Measurements from ENCODE around the gene APOBEC4. TPM values are rescaled to one million over a fixed set of nuclear protein-coding genes. Genes with fewer than 3 reads are reported as not detected.
A peak's percentile ranks its signal among the peaks of the same experiment; 100 is the strongest.
"Not testable (repeated sequence)": the region's sequence is repeated elsewhere in the genome, so short reads cannot be mapped to it uniquely, and the experiment has no call there.

APOBEC4 gene
- total RNA-seq, 5 donors from 2014 or later (not counting 1 experiment from before 2014, with no cell fraction given): not detected

GRCh38 chr1:183687546-183688304 lies 34.6 kb upstream of the APOBEC4 start:
- H3K4me1 Mint-ChIP-seq: no peaks in the 10 kb centered on the region
- Histone ChIP-seq H3K27me3 (replicated peaks in 1 of 2; ENCODE audit: control insufficient read depth in 2 of 2, extremely low read depth in 1 of 2, insufficient read depth in 2 of 2, low read length in 1 of 2) (peaks cover 0 to 8% of the 10 kb centered on the region in 2 experiments), H3K4me1 (ENCODE audit: control insufficient read depth in 1 of 2, extremely low read depth in 1 of 2, insufficient read depth in 2 of 2, low read length in 2 of 2) (no peaks in the 10 kb centered on the region), H3K27ac (ENCODE audit: low read length) (no peak overlapping the region), H3K4me3 (ENCODE audit: control insufficient read depth in 1 of 2, extremely low read depth in 1 of 2, low read length in 1 of 2) (no peak overlapping the region), H3K9me3 (no peaks in the 10 kb centered on the region), H3K36me3 (ENCODE audit: control insufficient read depth in 2 of 2, extremely low read depth in 1 of 2, insufficient read depth in 1 of 2, low read length in 1 of 2) (no peaks in the 10 kb centered on the region)
- no peaks in the 10 kb centered on the region for H3K9me3 Mint-ChIP-seq
- DNase-seq: no peak
- no peak overlapping the region for H3K4me3 Mint-ChIP-seq
- no peaks in the 10 kb centered on the region for H3K36me3 Mint-ChIP-seq
- WGBS (ENCODE audit: insufficient coverage): no CpG with 5 or more reads among the region's 2 CpGs
- CTCF ChIA-PET: no interaction called here
- ATAC-seq (replicated peaks in 1 of 4): no peak
- POLR2A ChIA-PET: no interaction called here
- no peak overlapping the region for H3K27ac Mint-ChIP-seq
- peaks cover 0 to 6% of the 10 kb centered on the region in 2 donors for H3K27me3 Mint-ChIP-seq

GRCh38 chr1:183686229-183686628 lies 33.1 kb upstream of the APOBEC4 start:
- no peaks in the 10 kb centered on the region for H3K9me3 Mint-ChIP-seq
- DNase-seq: no peak
- no peak overlapping the region for H3K27ac ChIP-seq (ENCODE audit: low read length)
- no peaks in the 10 kb centered on the region for H3K4me1 ChIP-seq (ENCODE audit: control insufficient read depth in 1 of 2, extremely low read depth in 1 of 2, insufficient read depth in 2 of 2, low read length in 2 of 2)
- H3K27me3 ChIP-seq (replicated peaks in 1 of 2; ENCODE audit: control insufficient read depth in 2 of 2, extremely low read depth in 1 of 2, insufficient read depth in 2 of 2, low read length in 1 of 2): peaks cover 0 to 8% of the 10 kb centered on the region in 2 experiments
- H3K4me3 Mint-ChIP-seq: no peak overlapping the region
- no peaks in the 10 kb centered on the region for H3K9me3 ChIP-seq
- no peak overlapping the region for H3K4me3 ChIP-seq (ENCODE audit: control insufficient read depth in 1 of 2, extremely low read depth in 1 of 2, low read length in 1 of 2)
- ChIA-PET POLR2A (no interaction called here), CTCF (interaction anchor here (1.5 to 2.5 kb wide), 4 partner anchors 8 to 229 kb away, joined by 12 to 40 read pairs (median 26); partner anchors contain the start of gene APOBEC4 (in 1 of the 2))
- no peak for ATAC-seq (replicated peaks in 1 of 4)
- no peaks in the 10 kb centered on the region for H3K36me3 Mint-ChIP-seq
- peaks cover 0 to 10% of the 10 kb centered on the region in 2 donors for H3K27me3 Mint-ChIP-seq
- H3K4me1 Mint-ChIP-seq: no peaks in the 10 kb centered on the region
- H3K36me3 ChIP-seq (ENCODE audit: control insufficient read depth in 2 of 2, extremely low read depth in 1 of 2, insufficient read depth in 1 of 2, low read length in 1 of 2): no peaks in the 10 kb centered on the region
- H3K27ac Mint-ChIP-seq: no peak overlapping the region

GRCh38 chr1:183685112-183685713 lies 32.1 kb upstream of the APOBEC4 start:
- Mint-ChIP-seq H3K9me3 (no peaks in the 10 kb centered on the region), H3K27ac (no peak overlapping the region), H3K4me3 (no peak overlapping the region), H3K4me1 (no peaks in the 10 kb centered on the region), H3K27me3 (peaks cover 0 to 10% of the 10 kb centered on the region in 2 donors), H3K36me3 (peaks cover under 1% of the 10 kb centered on the region)
- no peak overlapping the region for H3K4me3 ChIP-seq (ENCODE audit: control insufficient read depth in 1 of 2, extremely low read depth in 1 of 2, low read length in 1 of 2)
- no peaks in the 10 kb centered on the region for H3K36me3 ChIP-seq (ENCODE audit: control insufficient read depth in 2 of 2, extremely low read depth in 1 of 2, insufficient read depth in 1 of 2, low read length in 1 of 2)
- no peaks in the 10 kb centered on the region for H3K9me3 ChIP-seq
- CTCF ChIA-PET: interaction anchor here (0.5 to 2.5 kb wide), 42 partner anchors 9 to 1397 kb away, joined by 3 to 40 read pairs (median 4); partner anchors contain the start of genes APOBEC4 (in 1 of the 2), SMG7 (in 1 of the 2) and TSEN15 (in 1 of the 2)
- H3K27ac ChIP-seq (ENCODE audit: low read length): no peak overlapping the region
- POLR2A ChIA-PET: interaction anchor here (0.6 kb wide), 2 partner anchors 9 to 823 kb away, joined by 4 read pairs; no protein-coding TSS in a partner anchor
- no CpG with 5 or more reads among the region's 3 CpGs for WGBS (ENCODE audit: insufficient coverage)
- peaks cover 0 to 8% of the 10 kb centered on the region in 2 experiments for H3K27me3 ChIP-seq (replicated peaks in 1 of 2; ENCODE audit: control insufficient read depth in 2 of 2, extremely low read depth in 1 of 2, insufficient read depth in 2 of 2, low read length in 1 of 2)
- ATAC-seq (replicated peaks in 1 of 4) (peak; percentile 56 to 63 (median 58)), DNase-seq (peak in 10 of 35 experiments; percentile 4 to 72 (median 16))
- H3K4me1 ChIP-seq (ENCODE audit: control insufficient read depth in 1 of 2, extremely low read depth in 1 of 2, insufficient read depth in 2 of 2, low read length in 2 of 2): no peaks in the 10 kb centered on the region

- H3K4me1 Mint-ChIP-seq; H3K4me3 ChIP-seq (ENCODE audit: control insufficient read depth in 1 of 2, extremely low read depth in 1 of 2, low read length in 1 of 2); H3K4me3 Mint-ChIP-seq; H3K9me3 ChIP-seq; POLR2A ChIA-PET; H3K27ac Mint-ChIP-seq; H3K9me3 Mint-ChIP-seq; H3K4me1 ChIP-seq (ENCODE audit: control insufficient read depth in 1 of 2, extremely low read depth in 1 of 2, insufficient read depth in 2 of 2, low read length in 2 of 2); ATAC-seq (replicated peaks in 1 of 4); CTCF ChIA-PET; H3K27ac ChIP-seq (ENCODE audit: low read length); H3K27me3 ChIP-seq (replicated peaks in 1 of 2; ENCODE audit: control insufficient read depth in 2 of 2, extremely low read depth in 1 of 2, insufficient read depth in 2 of 2, low read length in 1 of 2); H3K36me3 ChIP-seq (ENCODE audit: control insufficient read depth in 2 of 2, extremely low read depth in 1 of 2, insufficient read depth in 1 of 2, low read length in 1 of 2); DNase-seq; H3K36me3 Mint-ChIP-seq: not testable (repeated sequence)
- WGBS (ENCODE audit: insufficient coverage): no CpG with 5 or more reads among the region's 4 CpGs
- H3K27me3 Mint-ChIP-seq: peaks cover 0 to 11% of the 10 kb centered on the region in 2 donors
Observed at GRCh38 chr1:183679363-183679762, 26.2 kb upstream of the APOBEC4 start.

- no CpG with 5 or more reads among the region's 3 CpGs for WGBS (ENCODE audit: insufficient coverage)
- Histone ChIP-seq H3K36me3 (ENCODE audit: control insufficient read depth in 2 of 2, extremely low read depth in 1 of 2, insufficient read depth in 1 of 2, low read length in 1 of 2) (no peaks in the 10 kb centered on the region), H3K27ac (ENCODE audit: low read length) (no peak overlapping the region), H3K9me3 (no peaks in the 10 kb centered on the region), H3K4me1 (ENCODE audit: control insufficient read depth in 1 of 2, extremely low read depth in 1 of 2, insufficient read depth in 2 of 2, low read length in 2 of 2) (no peaks in the 10 kb centered on the region), H3K4me3 (ENCODE audit: control insufficient read depth in 1 of 2, extremely low read depth in 1 of 2, low read length in 1 of 2) (no peak overlapping the region), H3K27me3 (replicated peaks in 1 of 2; ENCODE audit: control insufficient read depth in 2 of 2, extremely low read depth in 1 of 2, insufficient read depth in 2 of 2, low read length in 1 of 2) (no peaks in the 10 kb centered on the region)
- ATAC-seq (replicated peaks in 1 of 4) (no peak), DNase-seq (no peak)
- no peaks in the 10 kb centered on the region for H3K9me3 Mint-ChIP-seq
- ChIA-PET CTCF (no interaction called here), POLR2A (no interaction called here)
- no peaks in the 10 kb centered on the region for H3K4me1 Mint-ChIP-seq
- peaks cover 0 to 8% of the 10 kb centered on the region in 2 donors for H3K27me3 Mint-ChIP-seq
- H3K27ac Mint-ChIP-seq: no peak overlapping the region
- no peak overlapping the region for H3K4me3 Mint-ChIP-seq
- peaks cover 9% of the 10 kb centered on the region for H3K36me3 Mint-ChIP-seq
Observed at GRCh38 chr1:183678819-183679218, 25.7 kb upstream of the APOBEC4 start.

DNA sequence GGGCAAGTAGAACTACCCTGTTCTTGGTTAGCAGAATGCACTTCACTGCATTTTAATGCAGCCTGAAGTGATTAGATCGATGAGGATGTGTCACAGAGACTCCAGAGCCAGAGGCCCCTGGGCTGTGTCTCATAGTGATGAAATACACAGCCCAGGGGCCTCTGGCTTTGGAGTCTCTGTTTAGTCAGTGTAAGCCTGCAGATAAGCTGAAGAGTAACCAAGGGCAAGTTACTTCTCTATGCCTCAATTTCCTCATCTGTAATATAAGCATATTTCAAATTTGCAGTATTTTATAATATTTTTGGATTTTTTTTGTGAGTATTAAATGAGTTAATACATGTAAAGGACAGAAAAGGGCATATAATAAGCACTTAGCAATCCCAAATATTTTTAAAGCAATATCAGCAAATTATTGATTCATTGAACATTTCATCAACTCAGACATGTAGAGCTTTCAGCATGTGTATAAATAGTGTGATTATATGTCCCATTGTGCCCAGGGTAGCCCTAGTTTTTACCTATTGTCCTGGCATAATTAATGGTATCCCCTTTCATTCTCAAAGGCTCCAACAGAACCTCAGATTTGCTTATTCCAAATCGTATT lies 23.6 kb upstream of the APOBEC4 start:
- WGBS (ENCODE audit: insufficient coverage): no CpG with 5 or more reads among the region's 2 CpGs
- ChIA-PET POLR2A (no interaction called here), CTCF (interaction anchor here (0.6 to 3.2 kb wide), 2 partner anchors 8 to 99 kb away, joined by 8 to 18 read pairs; no protein-coding TSS in a partner anchor)
- ATAC-seq (replicated peaks in 1 of 4) (no peak), DNase-seq (no peak)
- H3K9me3 Mint-ChIP-seq: no peaks in the 10 kb centered on the region
- H3K27me3 Mint-ChIP-seq: peaks cover 3% of the 10 kb centered on the region in 2 donors
- no peaks in the 10 kb centered on the region for H3K4me1 Mint-ChIP-seq
- H3K27ac ChIP-seq (ENCODE audit: low read length): no peak overlapping the region
- no peaks in the 10 kb centered on the region for H3K9me3 ChIP-seq
- H3K27ac Mint-ChIP-seq: no peak overlapping the region
- H3K36me3 Mint-ChIP-seq: peaks cover 9% of the 10 kb centered on the region
- H3K27me3 ChIP-seq (replicated peaks in 1 of 2; ENCODE audit: control insufficient read depth in 2 of 2, extremely low read depth in 1 of 2, insufficient read depth in 2 of 2, low read length in 1 of 2): no peaks in the 10 kb centered on the region
- no peak overlapping the region for H3K4me3 Mint-ChIP-seq
- H3K4me1 ChIP-seq (ENCODE audit: control insufficient read depth in 1 of 2, extremely low read depth in 1 of 2, insufficient read depth in 2 of 2, low read length in 2 of 2): no peaks in the 10 kb centered on the region
- H3K4me3 ChIP-seq (ENCODE audit: control insufficient read depth in 1 of 2, extremely low read depth in 1 of 2, low read length in 1 of 2): no peak overlapping the region
- H3K36me3 ChIP-seq (ENCODE audit: control insufficient read depth in 2 of 2, extremely low read depth in 1 of 2, insufficient read depth in 1 of 2, low read length in 1 of 2): no peaks in the 10 kb centered on the region
